Activated T-cell treated with anti-CD3 and anti-CD28 coated beads for 24 hours (primary cell): ENCODE data around the gene TMEM229B.
A peak's percentile ranks its signal among the peaks of the same experiment; 100 is the strongest.
"Not testable (repeated sequence)": the region's sequence is repeated elsewhere in the genome, so short reads cannot be mapped to it uniquely, and the experiment has no call there.

Experiments
- DNase-seq: peaks from one replicate; pipeline ENCODE4 v3.0.0-alpha.2; 2020; ENCODE audit warnings: low read depth

The TMEM229B gene

GRCh38 chr14:67453575-67454300 is 34.8 kb downstream of the TMEM229B start:
- DNase-seq = no peak

DNA sequence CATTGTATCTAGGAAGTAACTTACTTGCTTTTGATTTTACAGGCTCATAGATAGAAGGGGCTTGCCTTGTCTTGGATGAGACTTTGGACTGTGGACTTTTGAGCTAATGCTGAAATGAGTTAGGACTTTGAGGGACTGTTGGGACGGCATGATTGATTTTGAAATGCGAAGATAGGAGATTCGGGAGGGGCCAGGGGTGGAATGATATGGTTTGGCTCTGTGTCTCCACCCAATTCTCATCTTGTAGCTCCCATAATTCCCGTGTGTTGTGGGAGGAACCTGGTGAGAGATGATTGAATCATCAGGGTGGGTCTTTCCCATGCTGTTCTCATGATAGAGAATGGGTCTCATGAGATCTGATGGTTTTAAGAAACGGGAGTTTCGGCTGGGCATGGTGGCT is 36.9 kb downstream of the TMEM229B start:
- not testable (repeated sequence) for DNase-seq

DNA sequence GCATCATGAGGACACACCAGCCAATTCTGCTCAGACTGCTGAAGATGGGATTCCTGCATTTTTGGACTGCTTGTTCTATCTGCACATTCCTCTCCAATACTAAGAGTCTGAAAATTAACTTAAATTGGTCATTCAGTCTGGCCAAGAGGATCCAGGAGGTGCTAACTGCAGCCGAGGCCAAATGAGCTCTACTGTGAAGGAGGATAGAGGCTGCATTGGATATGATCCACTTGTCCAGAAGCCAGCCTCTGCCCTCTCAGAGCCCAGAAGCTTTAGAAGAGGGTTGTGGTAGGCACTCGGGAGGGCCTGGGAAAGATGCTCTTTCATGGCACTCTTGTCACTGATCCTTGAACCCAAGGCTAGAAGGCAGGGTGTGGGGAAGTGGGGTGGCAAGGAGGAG is 39.4 kb downstream of the TMEM229B start:
- no peak for DNase-seq

- no peak for DNase-seq
Measured at GRCh38 chr14:67447033-67447381, 41.5 kb downstream of the TMEM229B start.

DNA sequence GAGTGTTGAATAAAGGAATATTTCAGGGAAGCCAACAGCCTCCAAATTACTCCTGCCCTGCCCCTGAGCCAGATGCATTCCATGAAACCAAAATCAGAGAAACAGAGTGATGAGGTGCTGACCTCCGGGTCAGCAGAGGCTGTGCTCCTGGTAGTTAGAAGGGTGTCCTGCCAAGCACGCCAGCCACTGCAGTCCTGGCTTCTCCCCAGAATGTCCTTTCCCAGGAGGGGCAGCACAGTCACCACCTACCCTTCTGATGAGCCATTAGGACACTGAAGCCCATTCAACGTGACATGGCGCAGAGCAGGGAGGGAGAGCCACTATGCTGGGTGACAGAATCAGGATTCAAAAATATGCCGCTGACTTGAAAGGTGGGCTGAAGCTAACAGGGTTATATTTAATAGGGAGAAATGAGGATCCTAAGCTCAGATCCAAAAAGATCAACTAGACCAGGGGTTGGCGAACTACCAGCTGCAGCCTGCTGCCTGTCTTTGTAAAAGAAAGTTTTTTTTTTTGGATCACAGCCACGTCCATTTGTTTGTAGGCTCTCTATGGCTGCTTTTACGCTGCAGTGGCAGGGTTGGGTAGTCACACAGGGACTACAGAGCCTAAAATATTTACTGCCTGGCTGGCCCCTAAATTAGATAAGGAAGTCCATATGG is 42.0 kb downstream of the TMEM229B start:
- no peak for DNase-seq

GRCh38 chr14:67444395-67444794 is 44.1 kb downstream of the TMEM229B start:
- DNase-seq = no peak

- no peak for DNase-seq
Measured at GRCh38 chr14:67442139-67442906, 46.2 kb downstream of the TMEM229B start.

- DNase-seq = no peak
Measured at GRCh38 chr14:67441672-67442071, 46.8 kb downstream of the TMEM229B start.

DNA sequence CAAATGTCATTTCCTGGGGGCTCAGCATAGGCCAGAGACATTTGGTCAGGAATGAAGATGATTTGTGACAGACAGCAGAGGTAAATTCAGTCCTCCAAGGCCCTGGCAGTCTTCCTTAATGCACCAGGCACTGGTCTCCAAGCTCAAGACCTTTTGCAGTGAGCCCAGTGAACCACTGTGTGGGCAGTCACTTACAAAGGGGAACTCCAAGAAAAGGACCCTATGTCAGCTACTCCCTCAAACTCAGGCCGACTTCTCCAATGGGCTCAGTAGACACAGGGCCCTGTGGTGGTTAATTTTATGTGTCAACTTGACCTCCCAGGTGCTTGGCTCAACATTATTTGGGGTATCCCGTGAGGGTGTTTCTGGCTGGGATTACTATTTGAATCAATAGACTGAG is 47.3 kb downstream of the TMEM229B start:
- DNase-seq = no peak

- no peak for DNase-seq
Measured at GRCh38 chr14:67440513-67440912, 48.0 kb downstream of the TMEM229B start.

DNA sequence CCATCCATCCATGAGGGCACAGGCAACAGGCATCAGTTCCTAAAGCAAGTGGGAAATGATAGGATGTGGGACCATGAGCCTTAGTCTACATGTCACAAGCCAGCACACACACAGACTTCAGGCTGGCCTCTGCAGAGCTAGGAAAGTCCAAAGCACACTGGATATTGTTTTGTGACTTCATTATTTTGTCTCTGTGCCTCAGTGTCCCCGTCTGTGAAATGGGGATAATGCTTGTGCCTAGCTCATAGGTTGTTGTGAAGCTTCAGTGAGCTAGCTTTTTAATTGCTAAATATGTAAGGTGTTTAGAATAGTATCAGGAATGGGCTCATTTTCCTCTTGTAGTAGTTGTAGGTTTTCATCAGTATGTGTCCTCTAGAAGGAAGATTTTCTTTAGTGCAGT is 49.6 kb downstream of the TMEM229B start:
- DNase-seq = no peak

GRCh38 chr14:67436006-67436866 is 52.3 kb downstream of the TMEM229B start:
- no peak for DNase-seq

GRCh38 chr14:67435603-67436002 is 52.9 kb downstream of the TMEM229B start:
- no peak for DNase-seq

- no peak for DNase-seq
Measured at GRCh38 chr14:67432050-67432564, 56.4 kb downstream of the TMEM229B start.

DNA sequence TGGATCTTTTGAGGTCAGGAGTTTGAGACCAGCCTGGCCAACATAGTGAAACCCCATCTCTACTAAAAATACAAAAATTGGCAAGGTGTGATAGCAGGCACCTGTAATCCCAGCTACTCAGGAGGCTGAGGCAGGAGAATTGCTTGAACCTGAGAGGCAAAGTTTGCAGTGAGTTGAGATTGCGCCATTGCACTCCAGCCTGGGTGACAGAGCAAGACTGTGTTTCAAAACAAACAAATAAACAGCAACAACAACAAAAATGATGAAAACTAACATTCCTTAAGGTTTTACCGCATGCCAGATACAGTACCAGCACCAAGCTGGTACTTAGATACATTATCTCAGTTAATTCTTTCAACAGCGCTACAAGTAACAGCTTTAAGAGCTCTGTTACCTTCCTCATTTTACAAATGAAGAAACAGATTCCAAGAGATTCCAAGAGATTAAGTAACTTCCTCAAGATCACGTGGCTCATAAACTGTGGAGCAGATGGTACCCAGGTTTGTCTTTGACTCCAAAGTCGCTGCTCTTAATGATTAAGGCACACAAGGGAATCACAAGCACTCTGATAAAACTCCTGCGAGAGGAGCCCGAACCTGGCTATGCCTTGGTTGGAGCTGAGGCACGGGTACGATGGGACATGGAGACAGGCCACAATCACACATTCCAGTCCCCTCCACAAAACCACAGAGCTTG is 58.9 kb downstream of the TMEM229B start:
- DNase-seq = no peak

DNA sequence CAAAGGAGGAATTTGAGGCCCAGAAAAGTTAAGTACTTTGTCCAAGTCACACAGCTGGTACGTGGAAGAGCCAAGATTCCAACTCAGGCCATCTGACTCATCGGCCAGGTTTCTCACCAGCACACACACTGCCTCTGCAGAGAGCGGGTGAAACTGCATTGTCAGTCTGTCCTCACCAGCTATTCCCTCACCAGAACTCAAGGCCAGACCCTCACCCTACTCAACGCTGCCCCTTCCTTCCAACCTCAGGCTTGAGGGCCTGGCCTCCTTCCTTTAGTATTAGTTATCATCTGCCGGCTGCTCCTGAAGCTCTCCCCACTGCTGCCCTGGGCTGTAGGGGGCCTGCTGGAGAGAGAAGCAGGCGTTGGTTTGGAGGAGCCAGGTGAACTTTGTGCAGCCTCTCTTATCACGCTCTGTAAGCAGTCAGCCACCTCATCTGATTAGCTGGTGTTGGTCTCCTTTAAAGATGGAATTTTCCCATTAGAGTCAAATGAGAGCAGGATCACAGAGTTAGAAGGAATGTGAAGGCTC is 60.0 kb downstream of the TMEM229B start:
- no peak for DNase-seq

DNA sequence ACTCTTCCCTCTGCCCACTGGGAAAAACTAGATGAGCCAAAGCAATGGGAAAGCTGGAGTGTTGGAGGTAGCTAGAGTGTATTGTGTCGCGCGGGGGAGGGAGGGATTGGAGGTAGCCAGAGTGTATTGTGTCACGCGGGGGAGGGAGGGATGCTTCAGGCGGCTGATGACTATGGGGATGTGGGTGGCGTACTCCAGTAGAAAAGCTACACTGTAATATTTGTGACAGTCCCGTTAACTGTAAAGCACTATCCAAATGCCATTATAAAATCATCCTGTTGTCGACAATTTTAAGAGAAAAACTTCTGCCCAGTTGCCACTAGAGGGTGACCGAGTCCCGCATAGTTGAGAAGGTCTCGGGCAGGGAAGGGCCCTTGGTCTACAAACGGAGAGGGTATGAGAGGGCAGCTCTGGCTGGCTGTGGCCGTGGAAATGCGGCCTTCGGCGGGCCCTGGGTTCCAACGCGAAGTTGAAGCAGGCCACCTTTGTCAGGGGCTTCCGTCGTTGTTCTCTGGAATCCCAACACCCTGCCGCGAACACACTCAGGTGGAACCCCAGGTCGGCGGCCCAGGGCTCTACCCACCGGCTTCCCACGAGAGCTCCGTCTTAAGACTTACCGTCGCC is 61.4 kb downstream of the TMEM229B start:
- peak; percentile 62 for DNase-seq

DNA sequence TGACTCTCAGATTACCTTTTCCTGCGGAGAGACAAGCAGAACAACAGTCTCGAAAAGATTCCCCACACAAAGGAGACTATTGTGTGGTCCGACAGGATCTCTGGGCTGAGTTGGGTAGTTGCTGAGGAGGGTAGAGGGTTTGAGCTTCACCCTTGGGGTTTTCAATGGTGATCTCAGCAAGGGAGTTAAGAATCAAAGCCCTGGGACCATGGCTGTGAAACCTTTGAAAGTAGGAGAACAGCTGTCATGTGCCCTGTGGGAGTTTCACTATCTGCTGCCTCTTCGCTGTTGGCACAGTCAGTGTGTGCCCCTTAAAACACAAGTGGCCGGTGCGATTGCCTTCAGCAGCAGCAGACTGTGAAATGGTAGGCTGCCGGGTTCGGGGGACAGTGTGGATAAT is 62.4 kb downstream of the TMEM229B start:
- no peak for DNase-seq

DNA sequence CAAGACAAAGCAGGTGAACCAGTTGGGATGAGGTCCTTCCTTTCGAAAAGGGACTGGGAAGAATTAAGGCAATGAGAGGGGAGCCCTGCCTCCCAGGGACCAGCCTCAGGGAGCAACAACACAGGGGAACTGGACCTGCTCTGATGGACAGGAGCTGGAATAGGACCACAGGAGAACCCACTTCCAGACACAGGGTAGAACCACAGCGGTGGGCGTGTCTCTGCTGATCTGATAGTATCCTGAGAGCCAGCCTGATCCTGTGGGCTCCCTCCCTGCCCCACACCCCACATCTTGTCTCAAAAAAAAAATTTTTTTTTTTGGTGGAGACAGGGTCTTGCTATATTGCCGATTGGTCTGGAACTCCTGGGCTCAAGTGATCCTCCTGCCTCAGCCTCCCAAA is 62.9 kb downstream of the TMEM229B start:
- no peak for DNase-seq

GRCh38 chr14:67424539-67424938 is 64.0 kb downstream of the TMEM229B start:
- DNase-seq = no peak

GRCh38 chr14:67423424-67423823 is 65.1 kb downstream of the TMEM229B start:
- DNase-seq = no peak
